Measurements from ENCODE around the gene KLHL28. TPM values are rescaled to one million over a fixed set of nuclear protein-coding genes. Genes with fewer than 3 reads are reported as not detected.
A peak's percentile ranks its signal among the peaks of the same experiment; 100 is the strongest.

KLHL28 gene
- polyA plus RNA-seq (ENCODE audit: insufficient read length in 3 of 3) = 10 to 100 TPM; 15.1 to 17.3 (median 17.0) TPM

DNA sequence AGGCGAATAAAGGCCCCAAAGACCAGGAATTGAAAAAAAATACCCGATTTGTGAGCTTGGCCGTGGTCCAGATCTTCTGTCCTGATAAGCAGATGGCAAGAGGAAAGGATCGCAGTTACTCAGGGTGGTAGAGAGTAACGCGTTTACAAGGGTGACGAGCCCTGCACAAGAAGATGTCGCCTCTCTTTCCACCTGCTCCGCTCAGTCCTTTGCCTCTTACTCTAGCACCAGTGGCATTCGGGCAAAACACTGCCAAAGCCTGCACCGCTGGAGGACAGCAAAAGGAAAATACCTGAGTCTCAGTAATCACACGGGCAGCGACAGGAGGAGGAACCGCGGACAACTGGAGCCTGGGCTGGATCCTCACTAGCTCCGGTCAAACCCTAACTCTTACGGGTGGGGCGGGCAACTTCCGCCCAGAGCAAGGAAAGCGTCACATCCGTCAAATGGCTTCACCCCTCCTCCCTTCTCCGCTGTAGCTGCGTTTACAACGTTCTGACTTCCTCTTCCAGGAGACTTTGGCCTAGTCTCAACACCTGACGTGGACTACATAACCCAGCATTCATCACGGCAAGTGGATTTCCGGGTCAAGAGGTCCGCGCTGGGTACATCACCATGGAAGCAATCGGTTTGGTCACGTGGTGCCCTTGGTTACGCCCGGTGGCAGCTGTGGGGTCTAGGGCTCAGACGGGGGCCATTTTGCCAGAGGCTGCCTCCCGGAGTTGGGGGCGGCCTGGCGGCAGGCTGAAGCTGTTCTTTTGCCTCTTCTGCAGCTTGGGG is at the start of gene KLHL28, which contains the start of gene TOGARAM1:
TSS of gene KLHL28 (minus strand) at position 394 of the 780 bp plus-strand sequence. CDS start 16,019 bp downstream, outside the sequence.
TSS of gene TOGARAM1 (plus strand) at position 637 of the 780 bp plus-strand sequence. CDS start 232 bp downstream, outside the sequence.
- peak; percentile 99 to 100 (median 100) for DNase-seq (ENCODE audit: low read depth in 3 of 3, low spot score in 2 of 3)

DNA sequence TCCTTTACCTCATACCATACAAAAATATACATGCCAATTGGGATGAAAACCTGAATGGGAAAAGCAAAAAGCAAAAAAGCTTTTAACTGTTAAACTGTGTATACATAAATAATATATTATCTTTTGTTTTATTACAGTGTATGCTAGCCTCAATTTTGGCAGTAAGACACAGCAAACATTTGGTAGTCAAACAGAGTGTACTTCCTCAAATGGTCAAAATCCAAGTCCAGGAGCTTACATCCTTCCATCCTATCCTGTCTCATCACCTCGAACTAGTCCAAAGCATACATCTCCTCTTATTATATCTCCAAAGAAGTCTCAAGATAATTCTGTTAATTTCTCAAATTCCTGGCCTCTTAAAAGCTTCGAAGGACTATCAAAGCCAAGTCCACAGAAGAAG is 42.2 kb upstream of the KLHL28 start:
- no peak for DNase-seq (ENCODE audit: low read depth in 3 of 3, low spot score in 2 of 3)

- DNase-seq (ENCODE audit: low read depth in 3 of 3, low spot score in 2 of 3) = no peak
Measured at GRCh38 chr14:44995770-44996294, 34.1 kb upstream of the KLHL28 start.

GRCh38 chr14:44995196-44995595 is 33.4 kb upstream of the KLHL28 start:
- DNase-seq (ENCODE audit: low read depth in 3 of 3, low spot score in 2 of 3) = no peak

DNA sequence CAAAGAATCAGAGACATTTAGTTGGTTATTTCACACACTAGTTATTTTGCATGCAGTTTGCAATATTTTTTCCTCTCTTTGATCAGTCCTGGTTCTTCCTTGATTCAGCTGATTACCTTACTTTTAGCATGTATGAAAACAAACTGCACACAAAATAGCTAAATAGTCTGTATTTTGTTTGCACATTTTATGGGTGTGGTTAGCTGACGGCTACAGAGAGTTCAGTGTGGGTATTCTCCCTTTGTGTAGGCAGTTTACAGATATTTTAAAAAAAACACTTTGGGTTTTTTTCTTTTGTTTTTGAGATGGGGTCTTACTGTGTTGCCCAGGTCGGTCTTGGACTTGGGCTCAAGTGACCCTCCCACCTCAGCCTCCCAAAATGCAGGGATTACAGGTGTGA is 28.8 kb upstream of the KLHL28 start:
- no peak for DNase-seq (ENCODE audit: low read depth in 3 of 3, low spot score in 2 of 3)

DNA sequence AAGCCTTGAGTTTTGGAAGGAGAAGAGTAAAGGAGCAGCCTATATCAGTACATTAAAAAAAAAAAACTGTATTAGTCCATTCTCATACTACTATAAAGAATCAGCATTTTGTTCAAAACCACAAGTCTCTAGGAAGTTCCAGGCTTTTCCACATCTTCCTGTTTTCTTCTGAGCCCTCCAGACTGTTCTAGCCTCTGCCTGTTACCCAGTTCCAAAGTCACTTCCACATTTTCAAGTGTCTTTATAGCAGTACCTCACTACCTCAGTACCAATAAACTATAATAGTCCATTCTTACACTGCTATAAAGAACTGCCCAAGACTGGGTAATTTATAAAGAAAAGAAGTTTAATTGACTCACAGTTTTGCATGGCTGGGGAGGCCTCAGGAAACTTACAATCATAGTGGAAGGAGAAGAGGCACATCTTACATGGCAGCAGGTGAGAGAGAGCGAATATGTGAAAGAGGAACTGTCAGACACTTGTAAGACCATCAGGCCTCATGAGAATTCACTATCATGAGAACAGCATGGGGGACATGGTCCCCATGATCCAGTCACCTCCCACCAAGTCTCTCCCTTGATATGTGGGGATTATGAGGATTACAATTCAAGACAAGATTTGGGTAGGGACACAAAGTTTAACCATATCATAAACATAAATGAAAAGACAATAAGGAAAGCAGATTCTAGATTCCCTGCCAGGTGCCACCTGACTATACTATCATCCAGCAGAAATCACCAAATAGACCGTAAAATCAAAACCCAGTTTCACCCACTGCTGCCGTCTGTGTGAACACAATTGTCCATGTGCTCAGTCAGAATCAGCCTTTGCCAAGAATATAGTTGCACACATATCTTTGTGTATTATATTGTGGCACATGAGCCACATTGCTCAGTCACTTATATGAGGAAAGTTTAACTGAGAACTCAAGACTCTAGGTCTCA is 28.0 kb upstream of the KLHL28 start:
- no peak for DNase-seq (ENCODE audit: low read depth in 3 of 3, low spot score in 2 of 3)

DNA sequence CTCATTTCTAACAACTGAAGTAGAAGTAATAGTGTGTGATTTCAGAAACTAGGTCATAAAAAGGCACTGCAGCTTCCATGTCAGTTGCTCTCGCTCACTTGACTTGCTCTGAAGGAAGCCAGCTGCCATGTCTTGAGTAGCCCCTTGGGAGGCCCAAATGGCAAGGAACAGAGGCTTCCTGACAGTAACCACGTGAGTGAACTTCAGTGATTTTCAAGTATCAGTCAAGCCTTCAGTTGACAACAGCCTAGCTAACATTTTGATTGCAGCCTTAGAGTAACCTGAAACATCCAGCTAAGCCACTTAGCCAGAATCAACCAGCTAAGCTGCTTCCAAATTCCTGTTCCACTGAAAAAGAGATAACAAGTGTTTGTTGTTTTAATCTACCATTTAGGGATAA is 26.9 kb upstream of the KLHL28 start:
- no peak for DNase-seq (ENCODE audit: low read depth in 3 of 3, low spot score in 2 of 3)

DNA sequence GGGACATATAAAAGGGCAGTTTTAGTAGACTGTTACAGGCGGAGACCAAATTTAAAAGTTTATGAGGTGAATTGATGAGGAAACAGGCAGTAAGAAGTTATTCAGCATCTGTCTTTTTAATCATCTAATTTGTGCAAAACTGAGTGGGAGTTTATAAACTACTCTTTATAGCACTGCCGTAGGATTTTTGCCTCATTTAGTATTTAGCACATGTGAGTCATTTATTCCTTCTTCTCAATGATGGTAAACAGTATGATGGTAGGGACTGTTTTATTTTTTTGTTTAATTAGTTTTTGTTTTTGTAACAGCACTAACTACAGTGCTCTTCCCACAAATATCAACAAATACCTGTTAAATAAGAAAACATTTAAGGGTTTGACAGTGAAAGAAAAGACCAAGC is 20.8 kb upstream of the KLHL28 start:
- DNase-seq (ENCODE audit: low read depth in 3 of 3, low spot score in 2 of 3) = no peak

- DNase-seq (ENCODE audit: low read depth in 3 of 3, low spot score in 2 of 3) = no peak
Measured at GRCh38 chr14:44981198-44981597, 19.5 kb upstream of the KLHL28 start.

- DNase-seq (ENCODE audit: low read depth in 3 of 3, low spot score in 2 of 3) = no peak
Measured at GRCh38 chr14:44979740-44980356, 18.1 kb upstream of the KLHL28 start.

- DNase-seq (ENCODE audit: low read depth in 3 of 3, low spot score in 2 of 3) = no peak
Measured at GRCh38 chr14:44979273-44979672, 17.5 kb upstream of the KLHL28 start.

DNA sequence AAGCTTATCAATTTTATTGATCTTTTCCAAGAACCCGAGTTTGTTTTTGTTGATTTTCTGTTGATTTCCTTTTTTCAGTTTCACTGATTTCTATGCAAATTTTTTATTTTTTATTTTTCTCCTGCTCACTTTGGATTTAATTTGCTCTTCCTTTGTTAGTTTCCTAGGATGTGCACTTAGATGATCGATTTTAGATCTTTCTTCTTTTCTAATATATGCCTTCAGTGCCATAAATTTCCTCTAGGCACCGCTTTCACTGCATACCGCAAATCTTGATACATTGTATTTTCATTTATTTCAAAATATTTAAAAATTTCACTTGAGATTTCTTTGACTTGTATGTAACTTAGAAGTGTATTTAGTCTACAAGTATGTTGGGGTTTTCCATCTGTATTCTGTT is 9.7 kb upstream of the KLHL28 start:
- no peak for DNase-seq (ENCODE audit: low read depth in 3 of 3, low spot score in 2 of 3)

DNA sequence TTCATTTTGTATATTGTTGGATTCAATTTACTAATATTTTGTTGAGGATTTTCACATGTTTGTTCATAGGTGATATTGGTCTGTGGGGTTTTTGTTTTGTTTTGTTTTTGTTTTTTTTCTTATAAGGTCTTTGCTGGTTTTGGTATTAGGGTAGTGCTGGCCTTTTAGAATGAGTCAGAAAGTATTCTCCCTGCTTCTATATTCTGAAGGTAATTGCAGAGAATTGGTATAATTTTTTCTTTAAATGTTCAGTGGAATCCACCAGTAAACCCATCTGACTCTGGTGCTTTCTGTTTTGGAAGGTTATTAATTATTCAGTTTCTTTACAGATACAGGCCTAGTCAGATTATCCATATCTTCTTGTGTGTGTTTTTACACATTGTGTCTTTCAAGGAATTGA is 9.2 kb upstream of the KLHL28 start:
- no peak for DNase-seq (ENCODE audit: low read depth in 3 of 3, low spot score in 2 of 3)

- DNase-seq (ENCODE audit: low read depth in 3 of 3, low spot score in 2 of 3) = no peak
Measured at GRCh38 chr14:44968714-44969113, 7.0 kb upstream of the KLHL28 start.

DNA sequence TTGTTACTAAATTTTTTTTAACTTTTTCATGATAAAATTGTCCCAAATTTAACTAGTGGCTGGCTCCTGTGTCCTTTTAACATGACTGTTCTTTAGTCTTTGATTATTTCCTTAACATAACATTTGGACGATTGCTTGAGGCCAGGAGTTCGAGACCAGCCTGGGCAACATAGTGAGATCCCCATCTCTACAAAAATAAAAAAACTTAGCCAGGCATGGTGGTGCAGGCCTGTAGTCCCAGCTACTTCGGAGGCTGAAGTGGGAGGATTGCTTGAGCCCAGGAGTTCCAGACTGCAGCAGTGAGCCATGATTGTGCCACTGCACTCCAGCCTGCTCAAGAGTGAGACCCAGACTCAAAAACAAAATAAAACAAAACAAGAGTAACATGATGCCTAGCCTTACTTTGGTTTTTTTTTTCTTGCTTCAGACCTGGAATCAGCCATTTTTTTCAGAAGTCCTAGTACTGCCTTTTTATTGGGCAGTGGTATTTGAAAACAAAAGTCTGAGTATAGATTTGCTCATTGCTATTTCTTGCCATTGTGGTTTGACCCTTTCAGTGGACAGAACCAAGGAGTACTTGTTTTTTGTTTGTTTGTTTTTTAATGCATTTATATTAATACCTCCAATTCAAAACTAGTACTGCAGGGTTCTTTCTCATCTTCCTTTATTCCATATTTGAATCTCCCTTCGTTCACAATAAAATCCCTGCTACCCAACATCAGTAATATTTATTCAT is 5.0 kb upstream of the KLHL28 start:
- DNase-seq (ENCODE audit: low read depth in 3 of 3, low spot score in 2 of 3) = no peak

- DNase-seq (ENCODE audit: low read depth in 3 of 3, low spot score in 2 of 3) = no peak
Measured at GRCh38 chr14:44963775-44964380, 2.1 kb upstream of the KLHL28 start.

DNA sequence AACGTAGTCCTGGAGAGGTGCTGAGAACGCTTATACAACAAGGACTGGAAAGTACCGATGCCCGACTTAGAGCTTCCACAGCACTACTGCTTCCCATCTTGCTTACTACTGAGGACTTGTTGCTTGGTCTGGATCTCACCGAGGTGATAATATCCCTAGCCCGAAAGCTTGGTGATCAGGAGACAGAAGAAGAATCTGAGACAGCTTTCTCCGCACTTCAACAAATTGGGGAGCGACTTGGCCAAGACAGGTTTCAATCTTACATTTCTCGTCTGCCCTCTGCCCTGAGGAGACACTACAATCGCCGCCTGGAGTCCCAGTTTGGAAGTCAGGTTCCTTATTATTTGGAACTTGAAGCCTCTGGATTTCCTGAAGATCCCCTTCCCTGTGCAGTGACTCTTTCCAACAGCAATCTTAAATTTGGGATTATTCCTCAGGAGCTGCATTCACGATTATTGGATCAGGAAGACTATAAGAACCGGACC is 1.3 kb upstream of the KLHL28 start:
- DNase-seq (ENCODE audit: low read depth in 3 of 3, low spot score in 2 of 3) = no peak

GRCh38 chr14:44962334-44963043 is 742 bp upstream of the KLHL28 start:
- DNase-seq (ENCODE audit: low read depth in 3 of 3, low spot score in 2 of 3) = peak; percentile 27 to 45 (median 44)

- peak; percentile 38 to 54 (median 42) for DNase-seq (ENCODE audit: low read depth in 3 of 3, low spot score in 2 of 3)
Measured at GRCh38 chr14:44961151-44961553, 595 bp downstream of the KLHL28 start.
